ENCODE data around the gene DCXR.
A peak's percentile ranks its signal among the peaks of the same experiment; 100 is the strongest.
"Not testable (repeated sequence)": the region's sequence is repeated elsewhere in the genome, so short reads cannot be mapped to it uniquely, and the experiment has no call there.

The DCXR gene

DNA sequence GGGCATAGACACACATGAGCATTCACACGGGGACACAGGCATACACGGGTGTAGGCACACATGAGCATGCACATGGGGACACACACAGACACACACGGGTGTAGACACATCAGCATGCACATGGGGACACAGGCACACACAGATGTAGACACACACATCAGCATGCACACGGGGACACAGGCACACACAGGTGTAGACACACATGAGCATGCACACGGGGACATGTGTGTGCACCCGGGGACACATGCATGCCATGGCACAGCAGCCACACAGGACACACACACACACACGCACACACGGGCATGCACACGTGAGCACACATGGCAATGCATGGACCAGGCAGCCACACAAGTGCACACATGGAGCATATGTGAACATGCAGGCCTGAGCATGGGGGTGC is 5.2 kb upstream of the DCXR start:
- no peaks in the 10 kb centered on the region for H3K9me3 ChIP-seq
- H3K27ac ChIP-seq = no peak overlapping the region
- peaks cover 12% of the 10 kb centered on the region for H3K36me3 ChIP-seq

DNA sequence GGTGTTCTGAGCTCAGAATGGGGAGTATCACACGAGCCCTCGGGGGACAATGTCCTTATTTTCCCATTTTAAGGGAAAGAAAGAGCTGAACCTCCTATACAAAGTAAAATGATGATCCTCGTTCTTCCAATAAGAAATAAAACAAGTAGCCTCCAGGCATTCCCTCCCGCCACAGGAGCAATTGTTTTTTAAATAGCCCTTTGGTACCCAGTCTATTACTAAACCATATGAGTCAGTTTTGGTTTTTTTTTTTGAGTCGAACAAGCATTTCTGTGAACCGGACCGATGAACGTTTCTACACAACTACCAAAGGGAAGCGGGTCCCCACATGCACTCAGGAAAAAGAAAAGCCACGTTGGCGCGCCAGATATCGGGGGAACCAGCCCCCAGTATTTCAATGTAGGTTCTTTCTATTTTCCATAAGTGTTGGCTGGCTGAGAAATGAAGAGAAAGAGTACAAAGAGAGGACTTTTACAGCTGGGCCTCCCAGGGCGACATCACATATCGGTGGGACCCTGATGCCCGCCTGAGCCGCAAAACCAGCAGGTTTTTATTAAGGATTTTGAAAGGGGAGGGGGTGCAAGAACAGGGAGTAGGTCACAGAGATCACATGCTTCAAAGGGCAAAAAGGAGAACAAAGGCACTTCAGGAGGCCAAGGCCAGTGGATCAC is 3.8 kb upstream of the DCXR start:
- Histone ChIP-seq H3K27ac (no peak overlapping the region), H3K4me1 (ENCODE audit: control insufficient read depth in 1 of 2, insufficient read depth in 1 of 2, low read depth in 1 of 2, low read length in 1 of 2) (peaks cover 15 to 18% of the 10 kb centered on the region in 2 experiments), H3K27me3 (no peaks in the 10 kb centered on the region), H3K36me3 (no peaks in the 10 kb centered on the region), H3K4me3 (ENCODE audit: low read depth in 1 of 2, low read length in 1 of 2) (no peak overlapping the region), H3K9me3 (no peaks in the 10 kb centered on the region)
- TF ChIP-seq, protein P1, sequence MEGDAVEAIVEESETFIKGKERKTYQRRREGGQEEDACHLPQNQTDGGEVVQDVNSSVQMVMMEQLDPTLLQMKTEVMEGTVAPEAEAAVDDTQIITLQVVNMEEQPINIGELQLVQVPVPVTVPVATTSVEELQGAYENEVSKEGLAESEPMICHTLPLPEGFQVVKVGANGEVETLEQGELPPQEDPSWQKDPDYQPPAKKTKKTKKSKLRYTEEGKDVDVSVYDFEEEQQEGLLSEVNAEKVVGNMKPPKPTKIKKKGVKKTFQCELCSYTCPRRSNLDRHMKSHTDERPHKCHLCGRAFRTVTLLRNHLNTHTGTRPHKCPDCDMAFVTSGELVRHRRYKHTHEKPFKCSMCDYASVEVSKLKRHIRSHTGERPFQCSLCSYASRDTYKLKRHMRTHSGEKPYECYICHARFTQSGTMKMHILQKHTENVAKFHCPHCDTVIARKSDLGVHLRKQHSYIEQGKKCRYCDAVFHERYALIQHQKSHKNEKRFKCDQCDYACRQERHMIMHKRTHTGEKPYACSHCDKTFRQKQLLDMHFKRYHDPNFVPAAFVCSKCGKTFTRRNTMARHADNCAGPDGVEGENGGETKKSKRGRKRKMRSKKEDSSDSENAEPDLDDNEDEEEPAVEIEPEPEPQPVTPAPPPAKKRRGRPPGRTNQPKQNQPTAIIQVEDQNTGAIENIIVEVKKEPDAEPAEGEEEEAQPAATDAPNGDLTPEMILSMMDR (IDR thresholded peaks at IDR 0.05) = no peak

More for the DNA sequence above, 5.2 kb upstream of the DCXR start:
- H3K4me3 ChIP-seq (ENCODE audit: low read depth in 1 of 2, low read length in 1 of 2) = no peak overlapping the region
- peaks cover 5% of the 10 kb centered on the region in 2 experiments for H3K4me1 ChIP-seq (ENCODE audit: control insufficient read depth in 1 of 2, insufficient read depth in 1 of 2, low read depth in 1 of 2, low read length in 1 of 2)
- H3K27me3 ChIP-seq = no peaks in the 10 kb centered on the region
- TF ChIP-seq, protein P1 (IDR thresholded peaks at IDR 0.05) = no peak

DNA sequence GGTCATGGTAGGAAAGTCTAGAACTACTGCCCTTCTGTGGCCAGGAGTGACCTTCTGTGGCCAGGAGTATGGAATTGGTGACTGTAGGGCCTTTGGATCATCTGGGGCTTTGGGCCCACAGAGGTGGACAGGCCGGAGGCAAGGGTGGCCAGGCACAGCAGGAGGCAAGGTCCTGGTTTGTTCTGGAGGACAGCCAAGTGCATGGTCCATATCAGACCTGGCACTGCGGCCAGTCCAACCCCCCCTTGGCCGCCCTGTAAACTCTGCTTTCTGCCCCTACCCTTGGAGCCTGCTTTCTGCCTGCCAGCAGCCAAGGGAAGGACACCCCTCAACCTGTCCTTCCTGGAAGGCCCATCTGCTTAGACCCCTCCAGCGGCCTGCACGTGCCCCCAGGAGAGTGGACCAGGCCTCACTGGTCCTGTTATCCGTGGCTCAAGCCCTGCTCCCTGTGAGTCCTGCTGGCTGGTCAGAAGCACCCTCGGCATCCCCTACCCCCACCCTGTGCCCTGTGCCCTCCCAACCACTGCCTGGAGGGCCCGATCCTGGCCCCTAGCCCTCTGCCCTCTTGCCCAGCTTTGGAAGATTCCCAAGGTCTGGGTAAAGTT is 2.3 kb upstream of the DCXR start:
- Histone ChIP-seq H3K27ac (no peak overlapping the region), H3K36me3 (no peaks in the 10 kb centered on the region), H3K4me3 (ENCODE audit: low read depth in 1 of 2, low read length in 1 of 2) (no peak overlapping the region), H3K9me3 (no peaks in the 10 kb centered on the region), H3K27me3 (no peaks in the 10 kb centered on the region), H3K4me1 (ENCODE audit: control insufficient read depth in 1 of 2, insufficient read depth in 1 of 2, low read depth in 1 of 2, low read length in 1 of 2) (peaks cover 22 to 26% of the 10 kb centered on the region in 2 experiments)
- TF ChIP-seq, protein P1 (IDR thresholded peaks at IDR 0.05) = no peak

DNA sequence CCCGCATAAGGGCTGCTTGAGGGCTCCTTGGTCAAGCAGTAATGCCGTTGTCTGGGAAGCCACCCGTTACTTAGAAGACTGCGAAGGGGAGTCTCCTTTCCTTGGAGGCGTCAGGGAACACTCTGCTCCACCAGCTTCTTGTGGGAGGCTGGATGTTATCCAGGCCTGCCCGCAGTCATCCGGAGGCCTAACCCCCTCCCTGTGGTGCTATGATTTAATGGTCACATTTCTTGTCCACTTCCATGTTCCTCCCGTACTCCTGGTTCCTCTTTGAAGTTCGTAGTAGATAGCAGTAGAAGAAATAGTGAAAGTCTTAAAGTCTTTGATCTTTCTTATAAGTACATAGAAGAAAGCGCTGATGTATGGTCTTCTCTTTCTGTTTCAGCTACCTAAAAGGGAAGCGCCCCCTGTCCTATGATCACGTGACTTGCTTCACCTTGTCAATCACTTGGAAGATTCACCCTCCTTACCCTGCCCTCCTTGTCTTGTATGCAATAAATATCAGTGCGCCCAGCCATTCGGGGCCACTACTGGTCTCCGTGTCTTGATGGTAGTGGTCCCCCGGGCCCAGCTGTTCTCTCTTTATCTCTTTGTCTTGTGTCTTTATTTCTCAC is 1.4 kb upstream of the DCXR start:
- H3K4me3 ChIP-seq (ENCODE audit: low read depth in 1 of 2, low read length in 1 of 2) = not testable (repeated sequence)

DNA sequence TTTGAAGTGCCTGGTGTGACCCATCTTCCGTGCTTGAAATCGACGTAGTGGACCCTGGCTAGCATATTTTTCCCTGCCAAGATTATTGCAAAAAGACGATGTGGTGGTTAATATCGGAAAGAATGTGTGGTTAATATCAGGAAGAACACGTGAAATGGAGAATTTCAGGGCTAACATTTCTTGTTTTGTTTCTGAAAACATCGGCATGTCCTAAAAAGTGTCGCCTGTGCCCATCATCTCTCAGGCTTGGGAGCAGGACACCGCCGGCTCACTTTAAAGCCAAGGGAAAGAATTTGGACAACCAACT is 345 bp upstream of the DCXR start:
- peak overlapping the region; percentile 67 to 80 for H3K4me3 ChIP-seq (ENCODE audit: low read depth in 1 of 2, low read length in 1 of 2)
- H3K27ac ChIP-seq = peak overlapping the region; percentile 90
- TF ChIP-seq, protein P1 (IDR thresholded peaks at IDR 0.05) = no peak
- H3K4me1 ChIP-seq (ENCODE audit: control insufficient read depth in 1 of 2, insufficient read depth in 1 of 2, low read depth in 1 of 2, low read length in 1 of 2) = peaks cover 22 to 26% of the 10 kb centered on the region in 2 experiments
- no peaks in the 10 kb centered on the region for H3K36me3 ChIP-seq
- H3K27me3 ChIP-seq = peaks cover under 1% of the 10 kb centered on the region
- no peaks in the 10 kb centered on the region for H3K9me3 ChIP-seq

More for the DNA sequence above, 1.4 kb upstream of the DCXR start:
- H3K4me1 ChIP-seq (ENCODE audit: control insufficient read depth in 1 of 2, insufficient read depth in 1 of 2, low read depth in 1 of 2, low read length in 1 of 2) = peaks cover 22 to 26% of the 10 kb centered on the region in 2 experiments
- H3K36me3 ChIP-seq, H3K27me3 ChIP-seq, H3K9me3 ChIP-seq, H3K27ac ChIP-seq: not testable (repeated sequence)

DNA sequence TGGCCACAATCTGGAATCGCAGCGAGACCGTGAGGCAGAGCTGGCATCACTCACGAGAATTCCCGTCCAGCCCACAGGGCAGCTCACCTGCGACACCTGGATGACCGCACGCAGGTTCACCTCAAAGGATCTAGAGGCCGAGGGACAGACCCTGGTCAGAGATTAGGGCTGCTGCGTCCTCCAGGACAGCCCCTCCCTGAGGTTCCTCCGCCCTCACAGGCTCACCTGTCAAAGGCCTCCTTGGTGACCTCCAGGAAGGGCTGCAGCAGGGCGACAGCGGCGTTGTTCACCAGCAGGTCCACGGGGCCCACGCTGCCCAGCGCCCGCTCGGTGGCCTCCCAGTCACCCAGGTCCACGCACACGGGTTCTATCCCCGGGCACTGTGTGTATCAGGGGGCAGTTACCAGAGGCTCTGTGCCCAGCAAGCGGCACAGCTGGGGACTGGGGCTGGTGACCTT is 834 bp downstream of the DCXR start:
- Histone ChIP-seq H3K4me3 (ENCODE audit: low read depth in 1 of 2, low read length in 1 of 2) (peak overlapping the region; percentile 67 to 80), H3K4me1 (ENCODE audit: control insufficient read depth in 1 of 2, insufficient read depth in 1 of 2, low read depth in 1 of 2, low read length in 1 of 2) (peaks cover 25 to 35% of the 10 kb centered on the region in 2 experiments)
- TF ChIP-seq, protein P1 (IDR thresholded peaks at IDR 0.05) = no peak

More for the DNA sequence above, 834 bp downstream of the DCXR start:
- peaks cover 12% of the 10 kb centered on the region for H3K27me3 ChIP-seq
- H3K9me3 ChIP-seq = no peaks in the 10 kb centered on the region
- no peaks in the 10 kb centered on the region for H3K36me3 ChIP-seq
- H3K27ac ChIP-seq = peak overlapping the region; percentile 90
